Mononuclear cell (primary cell): ENCODE measurements around the gene PRDM10. TPM values are rescaled to one million over a fixed set of nuclear protein-coding genes. Genes with fewer than 3 reads are reported as not detected.

Experiments
- H3K27me3 ChIP-seq: 2 replicates; pipeline ENCODE4 v1.6.0; 2011; ENCODE audit warnings: low read length, control low read depth; ENCODE audit not compliant: insufficient read depth
- H3K4me1 ChIP-seq: 2 replicates; pipeline ENCODE4 v1.5.1; 2011; ENCODE audit warnings: mild to moderate bottlenecking, low read length, control low read depth; ENCODE audit not compliant: insufficient read depth
- H3K4me3 ChIP-seq: 2 replicates; pipeline ENCODE4 v1.5.1; 2011; ENCODE audit warnings: mild to moderate bottlenecking, low read length, moderate library complexity
- H3K9me3 ChIP-seq: 2 replicates; pipeline ENCODE4 v1.5.1; 2011; ENCODE audit warnings: low read depth, mild to moderate bottlenecking, control low read depth, low read length
- total RNA-seq: library from RNA; depleted of rRNA; stranded (reverse); fragments of >200 nt; gene quantifications from one replicate; pipeline ENCODE4 v1.2.3, GENCODE V29; 2012

PRDM10 gene
- total RNA-seq, 1 donor = 7.6 TPM

- Histone ChIP-seq H3K27me3 (no peaks in the 10 kb centered on the region), H3K4me1 (peaks cover 43% of the 10 kb centered on the region), H3K9me3 (no peaks in the 10 kb centered on the region), H3K4me3 (no peak overlapping the region)
These were observed 51.3 kb downstream of the PRDM10 start for GRCh38 chr11:129951201-129951865.

- H3K4me1 ChIP-seq = peaks cover 48% of the 10 kb centered on the region
- H3K27me3 ChIP-seq = no peaks in the 10 kb centered on the region
- no peak overlapping the region for H3K4me3 ChIP-seq
These were observed 52.2 kb downstream of the PRDM10 start for GRCh38 chr11:129950101-129951091.

GRCh38 chr11:129948926-129949466, 53.6 kb downstream of the PRDM10 start:
- Histone ChIP-seq H3K4me1 (peaks cover 48% of the 10 kb centered on the region), H3K9me3 (no peaks in the 10 kb centered on the region), H3K4me3 (no peak overlapping the region), H3K27me3 (no peaks in the 10 kb centered on the region)

More at GRCh38 chr11:129950101-129951091, 52.2 kb downstream of the PRDM10 start:
- H3K9me3 ChIP-seq = no peaks in the 10 kb centered on the region

GRCh38 chr11:129947474-129947873, 55.2 kb downstream of the PRDM10 start:
- Histone ChIP-seq H3K4me3 (no peak overlapping the region), H3K9me3 (no peaks in the 10 kb centered on the region), H3K4me1 (peaks cover 48% of the 10 kb centered on the region), H3K27me3 (no peaks in the 10 kb centered on the region)

- peaks cover 48% of the 10 kb centered on the region for H3K4me1 ChIP-seq
- no peak overlapping the region for H3K4me3 ChIP-seq
- H3K27me3 ChIP-seq = no peaks in the 10 kb centered on the region
- H3K9me3 ChIP-seq = no peaks in the 10 kb centered on the region
These were observed 55.7 kb downstream of the PRDM10 start for GRCh38 chr11:129946965-129947364.

- Histone ChIP-seq H3K9me3 (no peaks in the 10 kb centered on the region), H3K27me3 (no peaks in the 10 kb centered on the region), H3K4me1 (peaks cover 42% of the 10 kb centered on the region), H3K4me3 (no peak overlapping the region)
These were observed 56.4 kb downstream of the PRDM10 start for GRCh38 chr11:129946256-129946655.

GRCh38 chr11:129945373-129945772, 57.3 kb downstream of the PRDM10 start:
- Histone ChIP-seq H3K9me3 (no peaks in the 10 kb centered on the region), H3K27me3 (no peaks in the 10 kb centered on the region), H3K4me3 (no peak overlapping the region), H3K4me1 (peaks cover 34% of the 10 kb centered on the region)

GRCh38 chr11:129944696-129945095, 57.9 kb downstream of the PRDM10 start:
- Histone ChIP-seq H3K27me3 (no peaks in the 10 kb centered on the region), H3K9me3 (no peaks in the 10 kb centered on the region), H3K4me3 (no peak overlapping the region), H3K4me1 (peaks cover 27% of the 10 kb centered on the region)

- Histone ChIP-seq H3K4me3 (no peak overlapping the region), H3K27me3 (no peaks in the 10 kb centered on the region), H3K9me3 (no peaks in the 10 kb centered on the region), H3K4me1 (peaks cover 11% of the 10 kb centered on the region)
These were observed 59.6 kb downstream of the PRDM10 start for GRCh38 chr11:129943036-129943435.

GRCh38 chr11:129939510-129939909, 63.1 kb downstream of the PRDM10 start:
- no peak overlapping the region for H3K4me3 ChIP-seq
- H3K27me3 ChIP-seq = no peaks in the 10 kb centered on the region
- H3K4me1 ChIP-seq = no peaks in the 10 kb centered on the region
- no peaks in the 10 kb centered on the region for H3K9me3 ChIP-seq

- H3K4me3 ChIP-seq = no peak overlapping the region
- no peaks in the 10 kb centered on the region for H3K9me3 ChIP-seq
- no peaks in the 10 kb centered on the region for H3K27me3 ChIP-seq
- H3K4me1 ChIP-seq = no peaks in the 10 kb centered on the region
These were observed 63.9 kb downstream of the PRDM10 start for GRCh38 chr11:129938764-129939163.

- no peaks in the 10 kb centered on the region for H3K9me3 ChIP-seq
- H3K27me3 ChIP-seq = no peaks in the 10 kb centered on the region
- H3K4me1 ChIP-seq = no peaks in the 10 kb centered on the region
- H3K4me3 ChIP-seq = no peak overlapping the region
These were observed 64.9 kb downstream of the PRDM10 start for GRCh38 chr11:129937592-129938238.

GRCh38 chr11:129935723-129936122, 66.9 kb downstream of the PRDM10 start:
- Histone ChIP-seq H3K4me3 (no peak overlapping the region), H3K27me3 (no peaks in the 10 kb centered on the region), H3K9me3 (no peaks in the 10 kb centered on the region), H3K4me1 (peaks cover 6% of the 10 kb centered on the region)

- no peak overlapping the region for H3K4me3 ChIP-seq
- peaks cover 24% of the 10 kb centered on the region for H3K4me1 ChIP-seq
- H3K27me3 ChIP-seq = no peaks in the 10 kb centered on the region
- H3K9me3 ChIP-seq = no peaks in the 10 kb centered on the region
These were observed 68.7 kb downstream of the PRDM10 start for GRCh38 chr11:129933891-129934290.

- Histone ChIP-seq H3K9me3 (no peaks in the 10 kb centered on the region), H3K27me3 (no peaks in the 10 kb centered on the region), H3K4me1 (peaks cover 29% of the 10 kb centered on the region), H3K4me3 (no peak overlapping the region)
These were observed 69.4 kb downstream of the PRDM10 start for GRCh38 chr11:129933262-129933661.
